GM12892 (cell line): ENCODE measurements around the gene PRR11.

Experiments used
- POLR2A ChIP-seq: IDR thresholded peaks from 2 replicates; pipeline ENCODE4 v1.6.1; 2011; ENCODE audit warnings: low read depth, low read length, control low read depth
- POLR2AphosphoS5 ChIP-seq: IDR thresholded peaks from 2 replicates; pipeline ENCODE4 v1.6.1; 2011; ENCODE audit warnings: low read depth, low read length, control low read depth

- TF ChIP-seq POLR2A, result no peak
- TF ChIP-seq POLR2AphosphoS5, result no peak
These were observed 22.9 kb downstream of the PRR11 start for GRCh38 chr17:59178266-59178985.
